Neural crest cell (in vitro differentiated cells): Measurements from ENCODE around the gene TRNP1. TPM values are rescaled to one million over a fixed set of nuclear protein-coding genes. Genes with fewer than 3 reads are reported as not detected.

Experiments used
- DNase-seq: peaks from one replicate; pipeline ENCODE4 v3.0.0; 2021; ENCODE audit warnings: low read depth, mixed read lengths, low spot score
- H3K27ac Mint-ChIP-seq: one replicate; pipeline ENCODE4 v1.8.0; 2021; ENCODE audit warnings: mild to moderate bottlenecking, mixed read lengths; ENCODE audit not compliant: unreplicated experiment
- H3K27me3 Mint-ChIP-seq: 2 replicates; pipeline ENCODE4 v1.8.0; 2021; ENCODE audit warnings: low read depth, mild to moderate bottlenecking, mixed read lengths
- H3K36me3 Mint-ChIP-seq: 2 replicates; pipeline ENCODE4 v1.8.0; 2021; ENCODE audit warnings: low read depth, mild to moderate bottlenecking, mixed read lengths
- H3K4me1 Mint-ChIP-seq: 2 replicates; pipeline ENCODE4 v1.8.0; 2021; ENCODE audit warnings: mixed read lengths
- H3K4me3 Mint-ChIP-seq: one replicate; pipeline ENCODE4 v1.8.0; 2021; ENCODE audit warnings: mild to moderate bottlenecking, mixed read lengths
- H3K9me3 Mint-ChIP-seq: 2 replicates; pipeline ENCODE4 v1.8.0; 2021; ENCODE audit warnings: mixed read lengths
- total RNA-seq: library from RNA; stranded (reverse); gene quantifications from 2 replicates; pipeline ENCODE4 v1.2.1, GENCODE V29; 2021
- TF ChIP-seq, protein P1 (sequence below): fragments of 200-600 bp; sonication (generic); conservative IDR thresholded peaks from 2 replicates; pipeline ENCODE4 v1.5.0; 2021; ENCODE audit warnings: antibody characterized with exemption, mild to moderate bottlenecking

The TRNP1 gene
- total RNA-seq, 1 donor from 2014 or later = 18.7 TPM

DNA sequence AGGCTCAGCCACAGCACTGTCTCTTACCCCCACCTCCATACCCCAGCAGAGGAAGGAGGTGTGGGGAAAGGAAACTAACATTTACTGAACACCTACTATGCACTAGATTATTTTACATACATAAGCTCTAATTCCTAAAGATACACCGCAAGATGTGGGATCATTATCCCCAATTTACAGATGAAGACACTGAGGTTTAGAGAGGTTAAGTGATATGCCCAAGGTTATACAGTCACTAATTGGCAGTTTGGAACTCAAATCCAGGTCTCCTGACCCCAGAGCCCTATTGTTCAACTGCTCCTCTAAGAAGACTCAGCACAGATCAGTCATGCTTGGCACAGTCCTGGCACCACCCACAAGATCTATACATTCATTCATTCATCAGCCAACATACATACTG is 22.9 kb downstream of the TRNP1 start:
- Mint-ChIP-seq H3K4me3 (no peak overlapping the region), H3K27ac (no peak overlapping the region), H3K4me1 (peaks cover 22% of the 10 kb centered on the region), H3K36me3 (no peaks in the 10 kb centered on the region), H3K9me3 (no peaks in the 10 kb centered on the region), H3K27me3 (peaks cover 14% of the 10 kb centered on the region)
- no peak for DNase-seq
- TF ChIP-seq, protein P1, sequence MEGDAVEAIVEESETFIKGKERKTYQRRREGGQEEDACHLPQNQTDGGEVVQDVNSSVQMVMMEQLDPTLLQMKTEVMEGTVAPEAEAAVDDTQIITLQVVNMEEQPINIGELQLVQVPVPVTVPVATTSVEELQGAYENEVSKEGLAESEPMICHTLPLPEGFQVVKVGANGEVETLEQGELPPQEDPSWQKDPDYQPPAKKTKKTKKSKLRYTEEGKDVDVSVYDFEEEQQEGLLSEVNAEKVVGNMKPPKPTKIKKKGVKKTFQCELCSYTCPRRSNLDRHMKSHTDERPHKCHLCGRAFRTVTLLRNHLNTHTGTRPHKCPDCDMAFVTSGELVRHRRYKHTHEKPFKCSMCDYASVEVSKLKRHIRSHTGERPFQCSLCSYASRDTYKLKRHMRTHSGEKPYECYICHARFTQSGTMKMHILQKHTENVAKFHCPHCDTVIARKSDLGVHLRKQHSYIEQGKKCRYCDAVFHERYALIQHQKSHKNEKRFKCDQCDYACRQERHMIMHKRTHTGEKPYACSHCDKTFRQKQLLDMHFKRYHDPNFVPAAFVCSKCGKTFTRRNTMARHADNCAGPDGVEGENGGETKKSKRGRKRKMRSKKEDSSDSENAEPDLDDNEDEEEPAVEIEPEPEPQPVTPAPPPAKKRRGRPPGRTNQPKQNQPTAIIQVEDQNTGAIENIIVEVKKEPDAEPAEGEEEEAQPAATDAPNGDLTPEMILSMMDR = no peak

DNA sequence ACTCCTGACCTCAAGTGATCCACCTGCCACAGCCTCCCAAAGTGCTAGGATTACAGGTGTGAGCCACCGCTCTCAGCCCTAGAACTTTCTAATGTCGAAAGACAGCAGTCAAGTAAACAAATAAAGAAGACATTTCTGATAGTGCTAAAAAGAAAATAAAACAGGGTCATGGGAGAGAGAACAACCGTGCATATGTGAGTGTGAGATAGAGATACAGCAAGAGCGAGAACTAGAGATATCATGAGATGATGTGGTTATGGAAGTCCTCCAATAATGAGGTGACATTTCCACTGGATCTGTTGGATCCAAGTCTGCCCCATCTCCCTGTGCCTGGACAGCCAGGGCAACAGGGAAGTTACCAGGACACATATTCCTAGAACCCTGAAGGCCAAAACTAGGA is 23.7 kb downstream of the TRNP1 start:
- Mint-ChIP-seq H3K27ac (no peak overlapping the region), H3K36me3 (no peaks in the 10 kb centered on the region), H3K9me3 (no peaks in the 10 kb centered on the region), H3K27me3 (peaks cover 5% of the 10 kb centered on the region), H3K4me1 (peaks cover 22% of the 10 kb centered on the region), H3K4me3 (no peak overlapping the region)
- no peak for DNase-seq
- TF ChIP-seq, protein P1 = no peak

DNA sequence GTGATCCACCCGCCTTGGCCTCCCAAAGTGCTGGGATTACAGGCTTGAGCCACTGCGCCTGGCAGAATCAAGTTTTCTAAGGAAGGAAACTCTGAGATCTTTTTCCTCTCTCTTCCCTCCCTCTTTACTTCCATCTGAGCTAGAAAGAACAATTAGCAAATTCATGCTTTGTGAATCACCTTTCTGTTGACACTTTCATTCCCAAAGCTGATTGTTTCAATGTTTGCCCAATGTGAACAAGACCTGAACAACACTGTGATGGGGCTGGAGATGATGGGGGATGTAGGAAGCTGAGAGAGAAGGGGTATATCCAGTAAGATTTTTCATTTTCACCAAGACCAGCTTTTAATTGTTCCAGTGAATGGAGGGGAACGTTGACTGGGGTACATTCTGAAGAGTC is 24.8 kb downstream of the TRNP1 start:
- no peak overlapping the region for H3K27ac Mint-ChIP-seq
- H3K36me3 Mint-ChIP-seq = no peaks in the 10 kb centered on the region
- peaks cover 17% of the 10 kb centered on the region for H3K4me1 Mint-ChIP-seq
- H3K9me3 Mint-ChIP-seq = no peaks in the 10 kb centered on the region
- TF ChIP-seq, protein P1 = no peak
- DNase-seq = no peak
- no peaks in the 10 kb centered on the region for H3K27me3 Mint-ChIP-seq
- H3K4me3 Mint-ChIP-seq = no peak overlapping the region

DNA sequence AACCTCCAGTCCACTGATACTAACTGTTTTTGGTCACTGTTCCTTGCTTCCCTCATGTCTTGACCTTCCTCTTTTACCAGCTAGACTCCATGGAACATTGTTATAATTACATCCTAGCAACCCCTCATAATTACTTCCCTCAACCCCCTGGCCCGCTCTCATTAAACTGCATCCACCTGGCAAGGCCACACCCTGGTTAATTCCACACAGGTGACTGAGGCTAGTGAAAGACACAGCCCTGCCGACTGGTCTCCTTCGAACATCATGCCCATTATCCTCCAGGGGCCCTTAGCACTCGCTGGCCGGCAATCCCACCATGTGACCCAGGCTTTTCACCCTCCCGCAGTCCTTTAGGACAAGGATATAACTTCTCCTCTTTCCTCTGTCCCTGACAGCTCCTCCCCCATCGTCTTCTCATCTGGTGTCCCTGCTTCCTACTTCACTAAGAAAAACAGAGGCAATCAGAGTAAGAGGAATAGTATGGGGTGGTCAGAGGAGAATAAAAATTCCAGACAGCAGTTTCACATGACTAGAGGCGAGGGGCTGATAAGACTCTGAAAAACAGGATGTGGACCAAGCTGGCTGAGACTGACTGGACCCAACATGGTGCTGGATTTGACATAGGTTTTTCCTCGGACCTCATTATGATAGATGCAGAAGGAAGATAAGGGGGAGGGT is 28.0 kb downstream of the TRNP1 start:
- Mint-ChIP-seq H3K36me3 (no peaks in the 10 kb centered on the region), H3K27ac (no peak overlapping the region), H3K9me3 (no peaks in the 10 kb centered on the region), H3K4me3 (no peak overlapping the region), H3K4me1 (peaks cover 15% of the 10 kb centered on the region), H3K27me3 (no peaks in the 10 kb centered on the region)
- TF ChIP-seq, protein P1 = no peak
- DNase-seq = no peak

- DNase-seq = no peak
- TF ChIP-seq, protein P1 = no peak
- Mint-ChIP-seq H3K4me3 (no peak overlapping the region), H3K9me3 (no peaks in the 10 kb centered on the region), H3K4me1 (peaks cover 24% of the 10 kb centered on the region), H3K36me3 (no peaks in the 10 kb centered on the region), H3K27me3 (no peaks in the 10 kb centered on the region), H3K27ac (no peak overlapping the region)
Measured at GRCh38 chr1:27025718-27026117, 32.2 kb downstream of the TRNP1 start.
